Right lung (tissue), 5 donors: ENCODE data around the gene APOM. TPM values are rescaled to one million over a fixed set of nuclear protein-coding genes. Genes with fewer than 3 reads are reported as not detected.

Experiments
- DNase-seq, 2 donors: peaks; one replicate each; pipeline ENCODE4 v3.0.0-alpha.2; 2013
- polyA plus RNA-seq, 5 donors: library from polyadenylated mRNA; unstranded; fragments of 120-200 nt; gene quantifications; one replicate each; pipeline versions ENCODE4 v1.2.1 to v1.2.3, GENCODE V29; 2013; ENCODE audit warnings: inconsistent platforms in 1 of 5, low replicate concordance in 1 of 5; ENCODE audit not compliant: insufficient read length in 5 of 5, insufficient read depth in 1 of 5

Gene APOM
- polyA plus RNA-seq, 5 donors, result 4.5 to 12.0 (median 6.3) TPM

DNA sequence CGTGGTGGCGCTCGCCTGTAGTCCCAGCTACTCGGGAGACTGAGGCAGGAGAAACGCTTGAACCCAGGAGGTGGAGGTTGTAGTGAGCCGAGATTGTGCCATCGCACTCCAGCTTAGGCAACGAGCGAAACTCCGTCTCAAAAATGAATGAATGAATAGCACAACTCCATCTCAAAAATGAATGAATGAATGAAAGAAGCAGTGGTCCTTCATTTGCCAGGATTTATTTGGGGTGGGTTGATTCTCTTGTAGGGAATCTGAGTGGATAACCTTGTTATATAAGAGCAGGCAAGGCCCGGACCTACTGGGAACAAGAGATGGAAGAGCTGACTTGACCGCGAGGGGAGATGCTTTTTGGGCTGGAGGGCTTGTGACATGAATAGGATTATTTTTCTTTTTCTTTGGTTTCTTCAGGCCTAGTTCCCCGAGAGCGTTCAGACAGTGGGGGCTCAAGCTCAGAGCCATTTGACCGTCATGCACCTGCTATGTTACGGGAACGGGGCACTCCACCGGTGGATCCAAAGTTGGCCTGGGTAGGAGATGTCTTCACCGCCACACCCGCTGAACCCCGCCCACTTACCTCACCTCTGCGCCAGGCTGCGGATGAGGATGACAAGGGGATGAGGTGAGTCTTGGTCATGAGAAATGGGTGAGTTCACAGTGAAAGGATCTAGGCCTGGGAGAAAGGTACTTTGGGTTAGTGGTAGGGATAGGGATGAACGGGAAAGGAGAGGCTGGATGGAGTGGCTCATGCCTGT, 25.3 kb upstream of the APOM start:
- DNase-seq, result no peak

DNA sequence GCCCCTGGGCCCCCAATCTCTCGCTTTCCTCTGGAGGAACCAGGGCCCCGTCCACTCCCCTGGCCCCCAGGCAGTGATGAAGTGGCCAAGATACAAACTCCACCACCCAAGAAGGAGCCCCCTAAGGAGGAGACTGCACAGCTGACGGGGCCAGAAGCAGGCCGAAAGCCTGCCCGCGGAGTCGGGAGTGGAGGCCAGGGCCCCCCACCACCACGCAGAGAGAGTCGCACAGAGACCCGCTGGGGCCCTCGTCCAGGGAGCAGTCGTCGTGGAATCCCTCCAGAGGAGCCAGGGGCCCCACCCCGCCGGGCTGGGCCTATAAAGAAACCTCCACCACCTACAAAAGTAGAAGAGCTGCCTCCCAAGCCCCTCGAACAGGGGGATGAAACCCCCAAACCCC, 24.5 kb upstream of the APOM start:
- no peak for DNase-seq

DNA sequence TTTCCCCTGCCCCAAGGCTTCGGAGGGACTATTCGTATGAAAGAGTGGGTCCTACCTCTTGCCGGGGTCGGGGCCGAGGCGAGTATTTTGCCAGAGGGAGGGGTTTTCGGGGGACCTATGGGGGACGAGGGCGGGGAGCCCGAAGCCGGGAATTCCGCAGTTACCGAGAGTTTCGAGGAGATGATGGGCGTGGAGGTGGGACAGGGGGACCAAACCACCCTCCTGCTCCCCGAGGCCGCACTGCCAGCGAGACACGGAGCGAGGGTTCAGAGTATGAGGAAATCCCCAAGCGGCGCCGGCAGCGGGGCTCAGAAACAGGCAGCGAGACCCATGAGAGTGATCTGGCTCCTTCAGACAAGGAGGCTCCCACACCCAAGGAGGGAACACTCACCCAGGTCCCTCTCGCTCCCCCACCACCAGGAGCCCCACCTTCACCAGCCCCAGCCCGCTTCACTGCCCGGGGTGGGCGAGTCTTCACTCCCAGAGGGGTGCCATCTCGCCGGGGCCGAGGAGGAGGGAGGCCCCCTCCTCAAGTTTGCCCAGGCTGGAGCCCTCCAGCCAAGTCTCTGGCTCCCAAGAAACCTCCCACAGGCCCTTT, 23.9 kb upstream of the APOM start:
- DNase-seq, result no peak

DNA sequence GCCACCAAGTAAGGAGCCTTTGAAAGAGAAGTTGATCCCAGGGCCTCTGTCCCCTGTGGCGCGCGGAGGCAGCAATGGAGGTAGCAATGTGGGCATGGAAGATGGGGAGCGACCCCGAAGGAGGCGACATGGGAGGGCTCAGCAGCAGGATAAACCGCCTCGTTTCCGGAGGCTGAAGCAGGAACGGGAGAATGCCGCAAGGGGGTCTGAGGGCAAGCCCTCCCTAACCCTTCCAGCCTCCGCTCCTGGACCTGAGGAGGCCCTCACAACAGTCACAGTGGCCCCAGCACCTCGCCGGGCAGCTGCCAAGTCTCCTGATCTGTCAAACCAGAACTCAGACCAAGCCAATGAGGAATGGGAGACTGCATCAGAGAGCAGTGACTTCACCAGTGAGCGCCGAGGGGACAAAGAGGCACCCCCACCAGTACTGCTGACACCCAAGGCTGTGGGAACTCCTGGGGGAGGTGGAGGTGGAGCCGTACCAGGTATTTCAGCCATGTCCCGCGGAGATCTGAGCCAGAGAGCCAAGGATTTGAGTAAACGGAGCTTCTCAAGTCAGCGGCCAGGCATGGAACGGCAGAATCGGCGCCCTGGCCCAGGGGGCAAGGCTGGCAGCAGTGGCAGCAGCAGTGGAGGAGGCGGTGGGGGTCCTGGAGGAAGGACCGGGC, 23.3 kb upstream of the APOM start:
- no peak for DNase-seq

DNA sequence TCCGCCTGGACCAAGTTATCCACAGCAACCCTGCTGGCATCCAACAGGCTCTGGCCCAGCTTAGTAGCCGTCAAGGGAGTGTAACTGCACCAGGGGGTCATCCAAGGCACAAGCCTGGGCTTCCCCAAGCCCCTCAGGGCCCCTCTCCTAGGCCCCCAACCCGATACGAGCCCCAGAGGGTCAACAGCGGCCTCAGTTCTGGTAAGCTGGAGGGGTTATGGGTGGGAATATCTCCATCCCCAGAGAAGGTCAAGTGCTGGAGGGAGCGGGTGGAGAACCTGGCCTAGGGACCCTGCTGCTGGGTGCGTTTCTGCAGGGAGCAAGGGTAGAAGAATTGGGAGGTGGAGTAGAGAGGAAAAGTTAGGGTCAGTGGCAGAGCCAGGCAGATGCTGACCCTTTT, 22.2 kb upstream of the APOM start:
- no peak for DNase-seq

DNA sequence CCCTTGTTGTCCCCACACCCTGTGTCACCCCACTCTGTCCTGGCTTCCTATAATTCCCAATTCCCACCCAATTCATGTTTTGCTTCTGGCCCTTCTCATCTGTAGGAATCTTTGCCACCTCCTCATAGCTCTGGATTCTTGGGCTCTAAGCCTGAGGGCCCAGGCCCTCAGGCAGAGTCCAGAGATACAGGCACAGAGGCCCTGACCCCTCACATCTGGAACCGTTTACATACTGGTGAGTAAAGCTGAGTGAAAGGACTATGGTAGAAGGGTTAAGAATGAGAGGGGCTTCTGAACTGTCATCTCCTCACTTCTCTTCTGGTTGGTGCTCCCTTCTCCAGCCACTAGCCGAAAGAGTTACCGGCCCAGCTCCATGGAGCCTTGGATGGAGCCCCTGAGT, 21.6 kb upstream of the APOM start:
- no peak for DNase-seq

DNA sequence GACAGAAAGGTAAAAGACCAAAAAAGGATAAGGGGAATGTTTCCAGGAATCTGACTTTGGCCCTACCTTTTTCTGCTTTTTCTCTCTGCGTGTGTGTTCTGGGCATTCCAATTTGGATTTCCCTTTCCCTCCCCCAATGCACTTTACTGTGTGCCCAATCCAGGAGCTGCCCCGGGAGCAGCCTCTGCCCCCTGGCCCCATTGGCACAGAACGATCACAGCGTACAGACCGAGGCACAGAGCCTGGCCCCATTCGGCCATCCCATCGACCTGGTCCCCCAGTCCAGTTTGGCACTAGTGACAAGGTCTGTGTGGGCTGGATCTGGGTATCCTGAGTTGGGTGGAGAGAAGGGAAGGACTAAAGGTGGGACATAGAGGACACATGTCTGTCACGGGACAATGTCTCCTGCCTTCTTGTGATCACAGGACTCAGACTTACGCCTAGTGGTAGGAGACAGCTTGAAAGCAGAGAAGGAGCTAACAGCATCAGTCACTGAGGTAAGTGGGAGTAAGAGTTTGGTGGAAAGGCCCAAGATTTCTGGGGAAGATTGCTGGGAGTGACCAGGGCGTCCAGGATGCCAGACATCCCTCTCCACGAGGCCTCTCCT, 20.6 kb upstream of the APOM start:
- no peak for DNase-seq

DNA sequence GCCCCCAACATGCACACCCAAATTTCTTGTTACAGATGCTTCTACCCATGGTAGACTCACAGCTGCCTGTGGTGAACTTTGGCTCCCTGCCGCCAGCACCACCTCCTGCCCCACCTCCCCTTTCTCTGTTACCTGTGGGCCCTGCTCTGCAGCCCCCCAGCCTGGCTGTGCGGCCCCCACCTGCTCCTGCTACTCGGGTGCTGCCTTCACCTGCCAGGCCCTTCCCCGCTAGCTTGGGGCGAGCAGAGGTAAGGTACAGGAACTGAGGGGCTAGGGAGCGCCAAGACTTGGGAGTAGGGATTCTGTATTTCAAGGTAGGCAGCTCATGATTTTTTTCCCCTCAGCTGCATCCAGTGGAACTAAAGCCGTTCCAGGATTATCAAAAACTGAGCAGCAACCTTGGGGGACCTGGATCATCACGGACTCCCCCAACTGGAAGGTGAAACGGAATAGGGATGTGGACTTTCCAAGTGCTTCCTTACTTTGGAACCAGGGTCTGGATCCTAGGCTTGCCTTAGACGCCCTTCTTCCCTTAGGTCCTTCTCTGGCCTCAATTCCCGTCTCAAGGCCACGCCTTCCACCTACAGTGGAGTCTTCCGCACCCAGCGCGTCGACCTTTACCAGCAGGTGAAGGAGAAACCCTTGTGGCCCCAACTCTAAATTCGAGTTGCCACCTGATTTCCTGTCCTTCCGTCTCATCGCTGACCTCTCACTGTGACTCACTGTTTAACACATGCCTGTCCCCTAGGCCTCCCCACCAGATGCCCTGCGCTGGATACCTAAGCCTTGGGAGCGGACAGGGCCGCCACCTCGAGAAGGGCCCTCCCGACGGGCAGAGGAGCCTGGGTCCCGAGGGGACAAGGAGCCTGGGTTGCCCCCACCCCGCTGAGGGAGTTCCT, 18.7 kb upstream of the APOM start:
- no peak for DNase-seq

DNA sequence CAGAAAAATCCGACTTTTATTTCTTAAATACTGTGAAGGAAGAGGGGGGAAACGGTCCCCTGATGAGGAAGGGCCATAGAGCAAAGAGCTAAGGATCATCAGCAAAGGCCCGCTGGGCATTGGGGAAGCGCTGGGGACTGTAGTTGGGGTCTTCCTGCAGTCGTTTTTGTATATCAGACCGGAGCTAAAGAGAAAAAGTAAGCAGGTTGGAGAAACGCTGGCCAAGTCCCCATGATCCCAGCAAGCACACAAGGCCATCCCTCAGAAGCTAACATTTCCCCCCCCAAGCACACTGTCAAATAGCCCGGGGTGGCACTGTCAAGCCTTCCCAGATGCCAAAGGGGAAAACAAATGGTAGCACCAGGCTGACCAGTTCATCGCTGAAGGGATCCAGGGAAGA, 16.7 kb upstream of the APOM start:
- DNase-seq, result no peak

DNA sequence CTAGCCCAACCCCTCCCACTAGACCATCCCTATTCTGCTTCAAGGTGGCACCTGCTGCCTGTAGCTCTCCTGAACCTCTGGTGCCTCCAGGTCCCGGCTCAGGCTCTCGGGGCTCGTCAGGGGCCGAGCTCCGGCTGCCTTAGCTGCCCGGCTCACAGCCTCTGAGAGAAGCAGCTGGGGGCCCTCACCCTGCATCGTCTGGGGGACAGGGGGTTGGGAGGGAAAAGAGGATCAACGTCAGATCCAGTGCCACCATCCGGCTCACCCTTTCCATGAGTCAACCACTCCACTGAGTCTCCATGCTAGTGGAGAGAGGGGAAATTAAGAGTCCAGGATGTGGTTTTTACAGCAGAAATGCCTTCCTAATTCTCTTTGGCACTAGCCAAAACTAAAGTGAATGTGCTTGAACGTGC, 16.2 kb upstream of the APOM start:
- DNase-seq, result no peak

DNA sequence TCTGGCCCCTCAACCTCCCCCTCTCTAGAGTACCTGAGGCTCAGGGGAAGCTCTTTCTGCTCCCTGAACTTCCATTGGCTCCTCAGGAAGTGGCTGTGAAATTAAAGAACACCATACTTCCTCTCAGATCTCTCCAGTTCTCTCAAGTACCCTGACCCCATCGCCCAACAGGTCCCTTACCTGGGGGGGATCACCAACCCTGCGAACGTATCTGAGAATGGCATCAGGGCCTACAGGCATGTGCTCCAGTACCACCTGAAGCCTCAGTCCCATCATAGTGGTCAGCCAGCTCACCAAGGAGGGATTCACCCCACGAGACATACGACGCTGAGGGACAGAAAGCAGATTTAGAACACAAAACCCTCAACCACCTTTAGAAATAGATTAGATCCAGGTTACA, 15.1 kb upstream of the APOM start:
- DNase-seq, result no peak

DNA sequence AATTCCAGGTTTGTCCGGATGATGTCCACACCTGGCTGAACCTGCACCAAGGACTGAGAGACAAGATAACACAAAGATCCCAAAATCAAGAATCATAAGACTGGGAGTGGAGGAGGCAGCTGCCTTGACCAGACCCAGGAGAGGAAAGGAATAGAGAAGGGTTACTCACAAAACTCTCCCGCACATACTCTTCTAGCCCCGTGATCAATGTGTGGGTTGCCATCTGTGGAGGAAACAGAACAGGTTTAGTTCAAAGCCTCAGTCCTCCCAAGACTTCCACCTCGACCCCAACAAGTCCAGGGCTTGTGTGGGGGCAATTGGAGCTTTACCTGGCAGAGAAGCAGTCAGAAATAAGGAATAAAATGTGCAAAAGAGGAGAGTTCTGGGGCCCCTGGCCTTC, 14.3 kb upstream of the APOM start:
- DNase-seq, result no peak

DNA sequence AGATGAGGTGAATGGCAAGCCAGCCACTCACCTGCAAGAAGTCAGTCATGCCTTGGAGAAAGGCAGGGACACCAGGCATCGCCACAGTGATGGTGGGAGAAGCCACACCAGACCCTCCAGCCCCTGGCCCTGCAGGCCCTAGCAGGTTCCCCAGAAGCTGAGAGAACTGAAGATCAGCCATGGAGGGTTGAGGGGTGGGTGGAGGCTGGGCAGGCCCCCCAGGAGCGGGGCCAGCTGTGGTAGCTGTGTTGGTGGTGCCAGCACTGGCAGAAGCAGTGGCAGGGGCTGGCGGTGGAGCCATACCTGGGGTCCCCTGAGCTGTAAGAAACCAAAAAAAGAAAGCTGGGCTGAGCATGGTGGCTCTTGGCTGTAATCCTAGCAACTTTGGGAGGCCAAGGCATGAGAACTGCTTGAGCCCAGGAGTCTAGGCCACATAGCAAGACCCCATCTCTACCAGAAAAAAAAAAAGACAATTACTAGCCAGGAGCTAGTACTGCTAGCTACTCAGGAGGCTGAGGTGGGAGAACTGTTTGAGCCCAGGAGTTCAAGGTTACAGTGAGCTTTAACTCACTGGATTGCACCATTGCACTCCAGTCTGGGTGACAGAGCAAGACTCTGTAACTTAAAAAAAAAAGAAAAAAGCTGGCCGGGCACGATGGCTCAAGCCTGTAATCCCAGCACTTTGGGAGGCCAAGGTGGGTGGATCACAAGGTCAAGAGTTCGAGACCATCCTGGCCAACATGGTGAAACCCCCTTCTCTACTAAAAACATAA, 12.7 kb upstream of the APOM start:
- no peak for DNase-seq

DNA sequence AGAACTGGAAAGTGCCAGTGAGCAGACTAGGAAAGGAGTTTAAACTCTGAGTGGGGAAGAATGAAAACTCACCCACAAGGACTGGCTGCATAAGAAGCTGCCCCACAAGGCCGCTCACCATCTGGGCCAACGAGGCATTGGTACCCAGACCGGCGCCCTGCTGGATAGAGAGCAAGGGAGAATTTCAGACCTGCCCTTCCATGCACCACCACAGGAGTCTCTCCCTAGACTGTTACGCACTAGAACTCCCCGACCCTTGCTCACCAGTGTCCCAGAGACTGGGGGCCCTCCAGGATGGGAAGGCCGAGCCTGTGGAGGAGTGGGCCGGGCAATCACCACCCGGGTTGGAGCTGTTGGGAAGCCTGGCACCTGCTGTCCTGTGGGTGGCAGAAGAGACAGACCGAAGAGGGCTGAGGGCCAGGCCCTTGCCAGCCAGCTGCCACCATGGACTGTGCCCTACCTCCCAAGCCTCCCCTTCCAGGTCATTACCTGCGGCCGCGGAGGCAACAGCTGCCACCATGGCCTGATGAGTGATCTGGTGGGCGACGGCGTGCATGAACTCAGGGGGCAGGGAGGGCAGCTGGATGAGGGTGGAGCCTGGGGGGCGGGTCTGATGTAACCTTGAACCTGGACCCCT, 11.8 kb upstream of the APOM start:
- DNase-seq, result no peak

DNA sequence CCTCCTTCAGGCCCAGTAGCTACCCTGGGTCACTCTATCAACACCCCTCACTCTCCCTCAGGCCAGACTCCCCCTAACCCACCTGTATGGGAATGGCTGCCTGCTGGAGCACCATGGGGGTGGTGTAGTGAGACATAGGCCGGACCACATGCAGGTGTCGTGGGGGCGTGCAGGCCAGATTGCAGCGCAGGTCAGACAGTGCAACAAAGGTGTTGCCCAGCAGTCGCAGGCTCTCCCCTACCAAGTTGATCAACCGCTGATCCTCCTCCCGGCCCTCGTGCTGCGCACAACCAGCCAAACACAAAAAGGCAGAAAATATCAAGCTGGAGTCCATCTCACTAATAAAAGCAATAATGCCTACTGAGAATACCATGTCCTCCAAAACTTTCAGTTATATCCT, 10.4 kb upstream of the APOM start:
- no peak for DNase-seq

DNA sequence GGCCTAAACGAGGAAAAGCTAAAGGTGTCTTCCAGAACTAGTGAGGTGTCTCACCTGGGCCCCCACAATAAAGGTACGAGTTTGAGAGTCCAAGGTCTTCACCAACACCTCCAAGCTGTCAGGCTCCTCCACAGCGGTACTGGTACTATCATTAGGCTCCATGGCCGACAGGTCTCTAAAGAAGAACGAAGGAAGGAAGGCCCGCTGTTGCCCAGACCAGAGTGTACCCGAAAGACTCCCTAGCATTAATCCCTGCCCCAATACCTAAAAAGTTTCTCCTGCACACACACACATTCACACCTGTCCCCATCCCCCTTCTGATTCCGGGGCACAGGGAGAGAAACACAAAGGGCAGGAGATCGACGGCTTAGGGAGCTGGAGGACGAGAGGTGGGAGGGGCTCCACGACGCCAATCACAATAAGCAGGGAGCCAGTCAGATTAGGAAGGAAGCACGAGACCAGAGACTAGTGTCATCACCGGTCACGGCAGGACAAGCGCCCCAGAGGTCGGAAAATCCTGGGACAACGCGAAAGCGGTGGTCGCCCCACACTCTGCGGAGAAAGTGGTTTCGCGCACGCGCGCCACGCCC, 4.0 kb upstream of the APOM start:
- DNase-seq, result no peak

DNA sequence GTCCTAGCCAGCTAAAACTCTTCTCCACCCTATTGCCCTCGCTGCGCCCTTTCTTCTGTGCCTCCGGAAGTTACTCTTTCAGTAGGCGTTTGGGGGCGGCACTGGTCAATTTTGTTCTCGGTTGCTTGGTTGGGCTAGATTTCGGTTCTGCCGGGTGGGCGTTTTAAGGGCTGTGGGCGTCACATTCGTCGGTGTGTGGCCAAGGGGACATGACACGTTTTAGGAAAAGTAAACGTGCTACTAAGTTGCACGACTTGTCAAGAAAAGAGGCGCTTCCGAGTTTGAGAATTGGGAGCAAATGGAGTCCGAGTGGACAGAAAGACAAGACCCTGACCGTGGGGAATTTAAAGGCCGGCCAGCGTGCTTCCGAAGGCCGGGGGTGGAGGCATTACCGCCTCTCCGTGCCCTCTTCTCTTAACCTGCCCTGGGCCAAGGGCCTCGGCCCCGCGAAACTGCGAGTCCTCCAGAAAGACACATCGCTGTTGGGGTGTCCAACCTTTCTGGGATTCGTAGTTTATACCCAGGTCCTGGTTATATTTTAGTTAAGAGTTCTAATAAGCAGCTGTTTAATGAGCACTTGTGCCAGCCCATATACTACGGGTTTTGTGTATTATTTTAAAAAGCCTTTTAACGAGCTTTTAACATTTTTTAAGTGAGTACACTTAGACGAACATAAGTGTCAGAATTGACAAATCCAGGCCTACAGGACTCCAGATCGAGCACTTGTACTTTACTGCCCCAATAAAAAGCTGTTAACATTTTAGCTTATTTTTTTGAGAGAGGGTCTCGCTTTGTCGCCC, 2.6 kb upstream of the APOM start:
- DNase-seq, result no peak

DNA sequence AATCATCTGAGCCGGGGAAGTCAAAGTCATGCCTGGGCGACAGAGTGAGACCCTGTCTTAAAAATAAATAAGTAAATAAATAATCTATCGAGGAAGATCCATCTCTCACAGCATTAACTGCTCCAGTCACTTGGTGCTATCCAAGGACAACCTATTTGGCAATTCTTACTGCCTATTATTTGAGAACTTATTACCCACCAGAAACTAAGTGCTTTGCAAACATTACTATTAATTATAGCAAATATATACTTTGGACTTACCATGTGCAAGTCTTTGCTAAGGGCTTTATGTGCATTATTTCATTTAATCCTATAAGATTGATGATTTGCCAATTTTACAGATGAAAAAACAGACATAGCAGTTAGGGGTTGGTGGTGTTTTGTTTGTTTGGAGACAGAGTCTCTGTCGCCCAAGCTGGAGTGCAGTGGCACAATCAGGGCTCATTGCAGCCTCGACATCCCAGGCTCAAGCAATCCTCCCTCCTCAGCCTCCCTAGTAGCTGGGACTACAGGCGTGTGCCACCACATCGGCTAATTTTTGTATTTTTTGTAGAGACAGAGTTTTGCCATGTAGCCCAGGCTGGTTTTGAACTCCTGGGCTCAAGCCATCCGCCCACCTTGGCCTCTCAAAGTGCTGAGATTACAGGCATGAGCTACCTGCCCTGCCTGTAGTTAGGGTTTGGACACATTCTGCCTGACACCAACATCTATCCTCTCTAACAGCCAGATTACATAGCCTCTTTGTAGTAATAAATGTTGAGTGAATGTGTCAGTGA, 933 bp upstream of the APOM start:
- no peak for DNase-seq
